ENCODE results near the gene LPIN3.

The LPIN3 gene

DNA sequence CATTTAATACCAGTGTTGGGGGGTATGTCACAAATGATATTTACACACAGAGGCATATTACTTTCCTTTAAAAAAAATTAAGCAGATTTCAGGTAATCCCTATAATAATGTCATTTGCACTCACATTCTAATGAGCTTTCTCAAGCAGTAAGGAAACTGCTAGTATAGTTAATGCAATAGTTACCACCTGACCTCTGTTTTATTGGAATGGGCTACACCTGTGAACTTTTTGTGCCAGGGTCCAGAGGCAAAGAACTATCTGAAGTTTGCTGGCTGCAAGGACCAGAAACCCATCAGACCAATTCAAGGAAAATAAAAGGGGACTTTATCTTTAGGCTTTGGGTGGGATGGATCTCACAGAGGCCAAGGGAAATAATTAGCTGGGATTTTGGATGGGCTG is 20.2 kb upstream of the LPIN3 start:
- no peak for DNase-seq (ENCODE audit: low spot score)

DNA sequence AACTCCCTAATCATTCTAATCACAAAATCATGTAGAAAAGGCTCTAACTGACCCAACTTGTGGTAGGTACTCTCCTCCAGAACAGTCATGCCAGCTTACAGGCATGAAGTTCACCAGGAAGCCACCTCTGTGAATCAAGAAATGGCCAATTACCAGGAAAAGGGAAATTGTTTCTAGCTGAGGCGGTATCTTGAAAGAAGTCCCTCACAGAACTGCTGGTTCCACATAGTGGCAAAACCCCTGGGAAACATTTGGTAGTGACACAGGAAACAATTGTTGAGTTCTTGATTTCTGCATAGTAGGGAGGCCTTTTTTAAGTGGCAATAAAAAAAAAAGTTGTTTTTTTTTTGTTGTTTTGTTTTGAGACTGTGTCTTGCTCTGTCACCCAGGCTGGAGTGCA is 19.6 kb upstream of the LPIN3 start:
- DNase-seq (ENCODE audit: low spot score) = no peak

DNA sequence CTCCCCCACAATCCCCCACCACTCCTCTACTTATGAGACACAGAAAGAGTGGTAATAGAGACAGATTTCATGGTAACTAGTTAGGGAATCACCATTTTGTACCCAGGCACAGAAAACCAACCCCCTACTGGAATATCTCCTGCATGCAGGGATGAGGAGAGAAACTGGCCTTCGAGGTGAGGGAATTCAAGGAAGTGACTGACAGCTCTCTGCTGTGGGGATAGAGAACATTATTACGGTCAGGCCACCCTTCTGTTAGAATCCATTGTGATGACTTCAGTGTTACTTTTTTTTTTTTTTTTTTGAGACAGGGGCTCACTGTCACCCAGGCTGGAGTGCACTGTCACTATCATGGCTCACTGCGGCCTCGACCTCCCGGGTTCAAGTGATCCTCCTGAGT is 13.4 kb upstream of the LPIN3 start:
- no peak for DNase-seq (ENCODE audit: low spot score)

DNA sequence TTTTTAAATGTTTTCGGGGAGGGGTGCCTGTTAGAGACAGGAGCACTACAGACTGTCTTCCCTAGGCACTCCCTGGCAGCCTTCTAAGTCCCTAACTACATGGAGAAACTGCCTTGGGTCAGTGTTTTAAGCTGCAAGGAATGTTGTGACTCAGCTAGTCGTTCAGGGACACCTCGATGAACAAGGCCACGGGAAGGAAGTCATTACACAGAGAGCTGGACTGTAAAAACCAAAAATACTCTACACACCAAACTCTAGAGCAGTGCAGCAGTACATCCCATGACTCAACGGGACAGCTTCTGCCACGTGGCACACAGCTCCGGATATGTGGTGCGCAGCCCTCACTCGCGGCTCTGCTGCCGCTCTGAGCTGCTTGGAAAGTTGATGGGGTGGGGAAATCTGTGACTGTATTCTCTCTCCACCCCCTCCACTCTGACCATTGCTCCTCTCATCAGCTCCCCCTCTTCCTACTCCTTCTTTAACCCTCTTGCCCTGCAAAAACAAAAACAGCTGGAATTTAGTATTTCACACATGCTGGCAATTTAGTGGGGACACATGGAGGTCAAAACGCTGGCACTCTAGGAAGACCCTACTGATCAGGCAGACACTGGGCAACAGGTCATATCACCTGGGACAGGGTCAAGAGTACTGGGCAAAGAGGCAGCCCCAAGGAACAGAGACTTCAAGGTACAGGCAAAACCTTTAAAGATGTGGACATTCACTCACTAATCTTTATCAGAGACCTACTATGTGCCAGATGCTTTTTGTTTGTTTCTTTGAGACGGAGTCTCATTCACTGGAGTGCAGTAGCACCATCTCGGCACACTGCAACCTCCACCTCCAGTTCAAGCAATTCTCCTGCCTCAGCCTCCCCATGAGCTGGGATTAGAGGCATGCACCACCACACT is 10.9 kb upstream of the LPIN3 start:
- DNase-seq (ENCODE audit: low spot score) = peak; percentile 92

DNA sequence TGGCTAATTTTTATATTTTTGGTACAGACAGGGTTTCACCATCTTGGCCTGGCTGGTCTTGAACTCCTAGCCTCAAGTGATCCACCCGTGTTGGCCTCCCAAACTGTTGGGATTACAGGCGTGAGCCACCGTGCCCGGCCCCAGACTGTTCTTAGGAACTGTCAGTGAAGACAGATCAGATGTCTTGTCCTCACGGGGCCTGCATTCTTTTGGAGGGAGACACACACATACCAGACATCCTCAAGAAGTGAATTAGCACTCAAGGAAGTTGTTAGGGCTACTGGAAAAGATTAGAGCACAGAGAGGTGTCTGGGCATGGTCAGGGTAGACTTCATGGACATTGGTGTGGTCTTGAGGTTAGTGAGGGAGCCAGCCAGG is 10.3 kb upstream of the LPIN3 start:
- DNase-seq (ENCODE audit: low spot score) = peak; percentile 40

DNA sequence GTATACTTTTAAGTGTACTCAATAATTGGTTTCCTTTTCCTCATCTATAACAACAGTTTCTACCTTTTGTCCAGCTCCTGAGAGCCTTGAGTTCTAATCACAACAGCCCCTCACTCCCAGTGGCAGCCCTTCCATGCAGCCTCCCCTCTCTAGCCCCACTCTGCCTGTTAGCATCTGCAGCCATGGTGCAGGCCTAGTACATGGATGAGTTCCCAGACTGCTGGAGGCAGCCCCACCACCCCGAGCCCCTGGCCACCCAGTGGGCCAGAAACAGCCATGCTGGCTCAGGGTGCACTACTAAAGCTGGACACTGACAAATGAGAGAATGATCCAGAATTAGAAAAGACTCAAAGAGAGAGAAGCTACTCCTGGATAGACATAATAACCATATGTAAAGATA is 9.7 kb upstream of the LPIN3 start:
- DNase-seq (ENCODE audit: low spot score) = no peak

DNA sequence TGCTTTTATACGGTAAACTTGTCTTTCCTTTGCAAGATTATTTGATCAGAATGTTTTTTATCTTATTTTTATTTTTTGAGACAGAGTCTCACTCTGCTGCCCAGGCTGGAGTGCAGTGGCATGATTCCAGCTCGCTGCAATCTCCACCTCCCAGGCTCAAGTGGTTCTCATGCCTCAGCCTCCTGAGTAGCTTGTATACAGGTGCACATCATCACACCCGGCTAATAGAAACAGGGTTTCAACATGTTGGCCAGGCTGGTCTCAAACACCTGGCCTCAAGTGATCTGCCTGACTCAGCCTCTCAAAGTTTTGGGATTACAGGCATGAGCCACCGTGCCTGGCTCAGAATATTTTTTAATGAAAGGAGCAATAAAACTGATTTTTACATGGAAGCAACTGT is 8.9 kb upstream of the LPIN3 start:
- no peak for DNase-seq (ENCODE audit: low spot score)

DNA sequence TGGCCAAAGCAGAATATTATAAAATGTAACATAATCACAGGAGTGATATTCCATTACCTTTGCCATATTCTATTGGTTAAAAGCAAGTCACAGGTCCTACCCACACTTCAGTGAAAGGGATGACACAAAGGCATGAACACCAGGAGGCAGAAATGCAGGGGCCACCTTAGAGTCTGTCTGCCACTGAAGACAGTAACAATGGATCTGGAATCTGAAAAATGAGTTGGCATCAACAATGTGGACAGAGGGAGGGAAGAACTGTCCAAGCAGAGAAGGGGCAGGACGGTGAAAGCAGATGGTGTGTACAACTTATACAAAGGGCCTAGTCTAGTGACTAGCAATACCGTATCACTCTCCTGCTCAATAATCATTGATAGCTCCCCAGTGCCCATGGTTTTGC is 6.6 kb upstream of the LPIN3 start:
- DNase-seq (ENCODE audit: low spot score) = no peak

DNA sequence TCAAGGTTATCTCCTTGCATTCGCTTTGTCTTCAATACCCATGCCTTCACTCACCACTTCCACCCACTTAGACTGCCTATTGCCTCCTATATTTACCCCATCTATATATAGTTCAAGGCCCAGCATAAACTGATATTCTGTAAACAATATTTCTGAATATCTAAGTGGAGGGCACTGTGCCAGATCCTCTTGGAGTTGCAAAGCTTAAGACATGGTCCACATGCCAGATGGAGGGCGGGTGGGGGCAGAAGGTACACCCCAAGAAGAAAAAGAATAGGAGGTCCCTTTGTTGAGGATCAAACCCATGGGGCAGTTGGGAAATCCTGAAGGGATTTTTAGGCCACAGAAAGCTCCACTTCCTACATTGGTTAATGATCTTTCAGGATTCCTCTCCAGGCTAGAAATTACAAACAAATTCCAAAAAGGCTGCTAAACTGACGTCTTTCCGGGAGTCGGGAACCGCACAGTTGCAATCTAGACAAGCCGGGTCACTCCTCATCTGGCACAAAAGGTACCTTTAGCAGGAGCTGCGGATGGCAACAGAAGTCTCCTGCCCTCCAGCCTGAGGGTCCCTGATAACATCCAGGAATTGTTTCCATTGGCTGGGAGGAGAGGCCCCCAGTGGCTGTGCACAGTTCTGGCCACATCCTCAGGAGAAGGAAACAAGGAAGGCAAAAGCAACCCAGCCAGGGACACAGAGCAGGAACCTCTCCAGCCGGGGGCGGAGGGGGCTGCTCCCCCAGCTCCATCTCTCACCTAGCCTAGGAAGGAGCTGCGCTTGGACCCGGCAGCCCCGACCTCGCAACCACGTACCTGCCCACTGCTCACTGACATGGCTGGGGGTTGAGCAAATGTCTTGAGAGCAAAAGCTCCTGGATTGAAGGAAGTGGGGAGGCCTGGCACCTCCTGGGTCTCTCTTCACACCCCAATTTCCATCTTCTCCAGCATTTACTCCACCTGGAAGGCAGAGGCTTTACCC is 5.9 kb upstream of the LPIN3 start:
- no peak for DNase-seq (ENCODE audit: low spot score)

DNA sequence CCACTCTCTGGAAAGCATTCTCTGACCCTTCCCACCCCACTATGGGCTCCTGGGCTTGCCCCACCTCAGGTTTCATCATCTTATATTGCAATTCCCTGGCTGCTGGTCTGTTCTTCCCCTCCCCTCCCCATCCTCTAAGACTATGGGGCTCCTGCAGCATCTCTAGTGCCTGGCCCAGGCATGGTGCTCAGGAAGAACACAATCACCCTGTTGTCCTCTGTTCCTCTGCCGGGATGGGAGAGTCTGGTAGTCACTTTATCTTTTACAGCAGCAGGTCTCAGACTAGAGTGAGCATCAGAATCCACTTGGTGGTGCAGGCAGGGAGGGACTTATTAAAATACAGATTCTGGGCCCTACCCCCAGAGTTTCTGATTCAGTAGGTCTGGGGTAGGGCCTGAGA is 5.0 kb upstream of the LPIN3 start:
- no peak for DNase-seq (ENCODE audit: low spot score)

DNA sequence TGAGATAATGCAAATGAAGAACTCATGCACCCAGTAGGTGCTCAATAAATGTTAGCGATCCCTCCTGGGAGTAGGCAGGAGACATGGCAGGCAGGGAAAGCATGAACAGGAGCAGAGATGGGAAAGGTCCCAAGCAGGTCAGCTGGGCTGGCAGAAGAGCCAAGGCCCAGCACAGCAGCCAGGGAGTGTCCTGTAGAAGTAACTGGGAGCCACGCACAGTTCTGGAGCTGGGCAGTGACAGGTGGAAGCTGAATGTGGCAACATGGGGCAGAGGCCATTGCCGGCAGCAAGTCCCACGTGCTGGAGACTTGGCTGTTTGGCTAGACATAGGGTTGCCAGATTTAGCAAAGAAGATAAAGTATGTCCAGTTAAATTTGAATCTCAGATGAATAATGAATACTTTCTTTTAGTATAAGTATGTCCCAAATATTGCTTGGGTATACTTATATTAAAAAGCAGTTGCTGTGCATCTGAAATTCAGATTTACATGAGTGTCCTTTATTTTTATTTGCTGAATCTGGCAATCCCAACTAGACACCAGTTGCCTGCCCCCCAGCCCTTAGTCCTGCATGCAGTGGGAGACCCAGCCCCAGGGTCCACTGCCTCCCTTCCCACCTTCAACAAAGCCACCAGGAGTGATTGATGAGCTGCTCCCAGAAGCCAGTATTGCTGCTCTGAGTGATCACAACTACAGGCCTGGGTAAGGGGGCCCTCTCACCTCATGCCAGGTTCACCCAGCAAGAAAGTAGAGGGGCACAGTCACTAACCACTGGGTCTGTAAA is 3.7 kb upstream of the LPIN3 start:
- no peak for DNase-seq (ENCODE audit: low spot score)

DNA sequence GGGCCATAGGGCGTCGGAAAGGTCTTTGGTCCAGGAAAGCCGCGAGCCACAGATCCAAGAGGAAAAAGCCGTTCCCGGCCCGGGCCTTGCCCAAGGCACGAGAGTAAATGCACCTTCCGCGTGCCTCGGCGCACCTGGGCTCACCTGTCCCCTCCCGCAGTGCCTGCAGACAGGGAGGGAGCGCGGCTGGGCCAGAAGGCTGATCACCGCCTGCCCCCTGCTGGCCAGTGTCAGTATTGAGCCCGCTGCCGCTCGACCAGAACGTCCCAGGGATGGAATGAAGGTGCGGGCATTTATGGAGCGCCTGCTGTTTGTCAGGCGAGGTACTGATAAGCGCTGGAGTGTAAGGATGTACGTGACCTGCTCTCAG is 679 bp upstream of the LPIN3 start:
- DNase-seq (ENCODE audit: low spot score) = peak; percentile 87

DNA sequence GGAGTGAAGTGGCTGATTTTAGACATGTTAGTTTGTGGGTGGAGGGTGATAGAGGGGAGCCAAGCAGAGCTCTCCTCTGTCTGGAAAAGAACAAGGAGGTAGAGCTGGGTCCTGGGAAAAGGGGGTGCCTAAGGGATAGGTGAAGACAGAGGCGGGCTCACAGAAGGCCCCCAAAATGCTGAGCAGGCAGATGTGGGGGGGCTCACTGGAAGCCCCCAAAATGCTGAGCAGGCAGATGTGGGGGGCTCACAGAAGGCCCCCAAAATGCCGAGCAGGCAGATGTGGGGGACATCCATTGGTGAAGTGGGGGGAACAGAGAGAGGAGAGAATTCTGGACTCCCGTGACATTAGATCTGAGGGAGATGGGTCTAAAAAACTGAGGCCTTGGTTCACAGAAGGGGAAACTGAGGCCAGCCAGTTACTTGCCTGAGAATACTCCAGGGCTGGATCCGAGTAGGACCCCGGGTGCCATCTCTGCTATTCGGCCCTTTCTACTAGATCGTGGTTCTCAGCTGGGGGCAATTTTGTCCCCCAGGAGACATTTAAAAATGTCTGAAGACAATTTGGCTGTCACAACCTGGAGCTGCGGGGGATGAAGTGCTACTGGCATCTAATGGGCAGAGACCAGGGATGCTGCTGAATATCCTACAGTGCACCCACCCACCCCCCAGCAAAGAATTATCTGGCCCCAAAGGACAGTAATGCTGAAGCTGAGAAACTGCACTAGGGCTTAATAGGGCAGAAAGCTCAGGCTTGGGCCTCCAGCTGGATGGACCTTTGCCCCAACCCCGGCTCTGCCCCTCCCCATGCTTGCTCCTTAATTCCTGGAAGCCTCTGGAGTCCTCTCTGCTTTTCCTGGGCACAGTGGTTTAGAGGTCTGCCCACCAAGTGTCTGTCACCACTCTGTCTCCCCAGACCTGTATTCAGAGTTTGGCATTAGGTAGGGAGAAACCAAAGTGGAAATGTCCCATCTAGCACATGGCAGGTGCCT is 2.1 kb downstream of the LPIN3 start:
- DNase-seq (ENCODE audit: low spot score) = no peak

DNA sequence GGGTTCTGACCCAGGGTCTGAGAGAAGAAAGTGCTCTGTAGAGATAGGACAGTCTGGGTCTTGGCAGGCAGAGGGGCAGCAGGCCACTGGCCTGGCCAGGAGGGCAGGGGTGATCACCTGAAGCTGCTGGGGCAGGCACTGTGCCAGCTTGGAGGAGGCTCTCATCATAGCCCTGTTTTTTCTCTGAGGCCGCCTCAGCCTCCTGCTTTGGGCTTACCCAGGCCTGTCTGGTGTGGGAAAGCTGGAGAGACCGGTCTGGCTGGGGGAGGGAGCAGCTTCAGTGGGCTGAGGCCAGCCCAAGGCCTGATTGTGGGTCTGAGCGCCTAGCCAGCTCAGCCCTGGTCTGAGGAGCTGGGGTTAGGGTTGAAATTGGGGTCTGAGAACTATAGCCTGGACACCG is 3.9 kb downstream of the LPIN3 start:
- DNase-seq (ENCODE audit: low spot score) = no peak

DNA sequence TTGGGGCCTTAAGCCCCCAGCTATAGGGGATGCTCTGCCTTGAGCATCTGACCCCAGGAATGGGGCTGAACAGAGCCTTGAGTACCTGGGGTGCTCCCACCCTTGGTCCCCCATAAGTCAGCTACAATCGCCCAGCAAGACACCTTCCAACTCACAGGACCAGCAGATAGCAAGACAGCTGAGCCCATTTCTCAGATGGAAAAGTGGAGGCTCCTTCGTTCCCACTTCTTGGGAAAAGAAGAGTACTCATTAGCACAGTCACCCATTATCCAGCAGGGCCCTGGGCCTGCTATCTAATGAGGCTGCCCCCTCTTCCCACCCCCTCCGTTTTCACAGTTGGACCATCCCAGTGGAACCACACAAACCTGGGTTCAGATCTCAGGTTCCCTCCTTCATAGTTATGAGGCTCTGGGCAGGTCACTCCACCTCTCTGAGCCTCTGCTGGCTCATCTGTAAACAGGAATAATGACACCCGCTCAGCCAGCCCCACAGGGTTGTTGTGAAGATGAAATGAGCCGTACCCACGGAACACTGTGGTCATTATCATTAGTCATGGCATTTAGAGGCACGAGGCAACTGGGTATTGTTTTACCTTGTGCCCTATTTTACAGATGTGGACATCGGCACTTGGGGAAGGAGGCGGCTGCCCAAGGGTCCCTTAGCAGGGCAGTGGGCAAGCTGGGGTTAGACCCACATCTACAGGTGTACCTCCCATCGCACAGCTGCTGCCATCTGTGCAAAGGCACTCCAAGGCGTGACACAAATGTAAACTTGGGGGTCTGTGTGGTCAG is 4.5 kb downstream of the LPIN3 start:
- no peak for DNase-seq (ENCODE audit: low spot score)

DNA sequence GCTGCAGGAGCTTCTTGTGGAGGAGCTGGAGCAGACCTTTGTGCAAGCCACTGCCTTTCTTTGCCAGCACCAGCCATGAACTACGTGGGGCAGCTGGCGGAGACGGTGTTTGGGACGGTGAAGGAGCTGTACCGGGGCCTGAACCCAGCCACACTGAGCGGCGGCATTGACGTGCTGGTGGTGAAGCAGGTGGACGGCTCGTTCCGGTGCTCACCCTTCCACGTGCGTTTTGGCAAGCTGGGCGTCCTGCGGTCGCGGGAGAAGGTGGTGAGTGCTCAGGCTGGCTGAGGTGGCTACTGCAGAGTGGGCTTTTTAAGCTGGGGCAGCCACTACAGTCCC is 5.1 kb downstream of the LPIN3 start:
- no peak for DNase-seq (ENCODE audit: low spot score)

DNA sequence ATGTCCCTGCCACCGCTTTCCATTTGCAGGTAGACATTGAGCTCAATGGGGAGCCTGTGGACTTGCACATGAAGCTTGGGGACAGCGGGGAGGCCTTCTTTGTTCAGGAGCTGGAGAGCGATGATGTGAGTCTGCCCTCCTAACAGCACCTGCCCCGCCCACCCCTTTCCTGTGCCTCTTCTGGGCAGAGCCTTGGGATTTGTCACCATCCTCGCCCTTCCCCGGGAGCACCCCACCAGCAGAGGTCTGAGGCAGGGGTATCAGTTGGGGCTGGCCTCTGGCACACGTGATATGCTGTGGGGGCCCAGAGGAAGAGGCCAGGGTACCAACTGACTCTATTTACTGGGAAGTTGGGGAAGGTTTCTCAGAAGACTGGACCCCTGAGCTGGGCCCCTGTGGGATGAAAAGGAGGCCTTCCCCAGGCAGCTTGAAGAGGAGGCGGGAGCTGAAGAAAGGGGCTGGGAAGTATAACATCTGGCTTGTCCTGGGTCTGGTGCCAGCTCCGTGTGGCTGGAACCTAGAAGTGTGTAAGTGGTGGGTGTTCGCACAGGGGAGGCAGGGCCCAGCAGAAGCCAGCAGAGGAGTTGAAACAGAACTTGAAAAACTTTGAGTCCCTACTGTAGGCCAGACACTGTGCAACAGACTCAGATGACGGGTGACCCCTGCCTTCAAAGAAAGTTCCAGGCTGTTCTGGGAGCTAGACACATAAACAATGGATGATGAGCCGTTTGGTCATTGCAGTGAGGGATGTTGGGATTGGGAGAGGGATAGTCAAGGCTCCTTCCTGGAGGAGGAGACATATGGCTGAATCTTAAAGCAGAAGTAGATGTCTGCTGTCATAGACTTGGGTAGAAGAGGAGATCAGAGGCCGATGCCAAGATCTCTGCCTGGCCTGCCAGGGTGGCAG is 7.2 kb downstream of the LPIN3 start:
- no peak for DNase-seq (ENCODE audit: low spot score)

DNA sequence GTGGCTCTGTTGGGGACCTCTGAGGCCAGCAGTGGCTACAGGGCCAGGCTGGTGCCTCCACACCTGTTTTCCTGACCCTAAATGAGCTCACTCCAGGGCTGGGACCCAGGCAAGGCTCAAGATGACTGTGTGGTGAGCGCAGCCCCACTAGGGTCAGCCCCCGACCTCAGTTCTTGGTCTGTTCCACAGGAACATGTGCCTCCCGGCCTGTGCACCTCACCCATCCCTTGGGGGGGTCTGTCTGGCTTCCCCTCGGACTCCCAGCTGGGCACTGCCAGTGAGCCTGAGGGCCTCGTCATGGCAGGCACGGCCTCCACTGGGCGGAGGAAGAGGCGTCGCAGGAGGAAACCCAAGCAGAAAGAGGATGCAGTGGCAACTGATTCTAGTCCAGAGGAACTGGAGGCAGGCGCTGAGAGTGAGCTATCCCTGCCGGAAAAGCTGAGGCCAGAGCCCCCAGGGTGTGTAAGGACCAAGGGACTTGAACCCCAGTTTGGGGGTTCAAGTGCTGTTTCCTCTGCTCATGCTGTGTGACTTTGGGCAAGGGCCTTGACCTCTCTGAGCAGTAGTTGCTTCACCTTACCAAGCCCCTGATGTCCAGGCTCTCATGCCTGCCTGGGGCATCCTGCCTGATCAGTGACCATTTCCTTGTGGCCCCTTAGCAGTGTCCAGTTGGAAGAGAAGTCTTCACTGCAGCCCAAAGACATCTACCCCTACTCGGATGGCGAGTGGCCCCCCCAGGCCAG is 8.0 kb downstream of the LPIN3 start:
- no peak for DNase-seq (ENCODE audit: low spot score)

DNA sequence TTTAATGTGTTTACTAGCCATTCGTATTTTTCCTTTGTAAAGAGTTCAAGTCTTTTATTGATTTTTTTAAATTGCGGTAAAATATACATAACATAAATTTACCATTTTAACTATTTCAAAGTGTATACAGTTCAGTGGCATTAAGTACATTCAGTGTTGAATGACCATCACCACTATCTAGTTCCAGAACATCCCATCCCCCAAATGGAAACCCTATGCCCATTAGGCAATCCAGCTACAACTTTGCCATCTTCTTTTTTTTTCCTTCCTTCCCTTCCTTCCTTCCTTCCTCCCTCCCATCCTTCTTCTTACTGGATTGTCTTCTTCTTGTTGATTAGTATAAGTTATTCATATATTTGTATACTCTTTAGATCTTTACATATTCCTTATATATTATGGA is 8.6 kb downstream of the LPIN3 start:
- DNase-seq (ENCODE audit: low spot score) = no peak
